ENCODE data around the gene ADH1B.

GRCh38 chr4:99366491-99366890 lies 45.3 kb upstream of the ADH1B start:
- TF ChIP-seq CTCF (conservative IDR thresholded peaks at IDR 0.05; ENCODE audit: low read depth, low read length) (no peak), RFX5 (IDR thresholded peaks at IDR 0.05; ENCODE audit: low read depth, low read length) (no peak), SMC3 (IDR thresholded peaks at IDR 0.05; ENCODE audit: low read depth, low read length) (no peak), POLR2A (IDR thresholded peaks at IDR 0.05; ENCODE audit: low read depth, low read length) (no peak), RAD21 (IDR thresholded peaks at IDR 0.05; ENCODE audit: low read length) (no peak), CEBPB (IDR thresholded peaks at IDR 0.05; ENCODE audit: low read depth, low read length) (no peak), MAZ (IDR thresholded peaks at IDR 0.05; ENCODE audit: borderline replicate concordance, low read depth, low read length) (no peak), USF2 (IDR thresholded peaks at IDR 0.05; ENCODE audit: low read depth, low read length) (no peak), ELK1 (IDR thresholded peaks at IDR 0.05; ENCODE audit: borderline replicate concordance, low read depth, low read length) (no peak), BHLHE40 (IDR thresholded peaks at IDR 0.05; ENCODE audit: low read depth, low read length) (no peak), NFE2L2 (IDR thresholded peaks at IDR 0.05; ENCODE audit: low read depth, low read length) (no peak), FOS (IDR thresholded peaks at IDR 0.05; ENCODE audit: low read depth, low read length) (no peak)
